ENCODE measurements around the gene RAD51. TPM values are rescaled to one million over a fixed set of nuclear protein-coding genes. Genes with fewer than 3 reads are reported as not detected.

Gene RAD51
- total RNA-seq, 4 donors from 2014 or later, result 1.9 to 8.5 (median 4.5) TPM

DNA sequence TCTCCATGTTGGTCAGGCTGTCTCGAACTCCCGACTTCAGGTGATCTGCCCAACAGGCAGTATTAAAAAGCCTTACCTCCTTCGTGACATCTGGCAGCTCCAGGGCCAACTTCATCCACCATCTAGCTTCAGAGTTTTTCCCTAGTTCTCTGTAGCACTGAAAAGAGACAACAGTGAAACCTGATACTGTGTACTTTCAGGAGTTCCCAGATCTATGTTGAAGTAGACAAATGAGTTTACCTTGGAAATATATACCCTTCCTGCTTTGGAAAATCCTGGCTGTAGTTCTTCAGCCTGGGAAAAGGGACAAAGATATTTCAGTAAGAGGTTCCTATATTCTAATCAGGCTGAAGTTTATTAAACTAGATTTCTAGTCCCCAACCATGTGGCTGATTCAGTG is 42.1 kb downstream of the RAD51 start:
- H3K4me3 ChIP-seq, result no peak overlapping the region
- no peak overlapping the region for H3K27ac ChIP-seq
- H3K36me3 ChIP-seq, result peaks cover 14 to 100% (median 57%) of the 10 kb centered on the region in 3 donors
- no peak for DNase-seq
- intact Hi-C loops (cut with DNase I), result no loop called here
- WGBS, 2 donors, result 73 to 85% methylated on average over 3 of the region's 3 CpGs
- H3K4me1 ChIP-seq, result no peaks in the 10 kb centered on the region
- H3K27me3 ChIP-seq, result no peaks in the 10 kb centered on the region
- H3K9me3 ChIP-seq, result no peaks in the 10 kb centered on the region
- TF ChIP-seq POLR2A (IDR thresholded peaks at IDR 0.05), result no peak
- TF ChIP-seq, protein P1, sequence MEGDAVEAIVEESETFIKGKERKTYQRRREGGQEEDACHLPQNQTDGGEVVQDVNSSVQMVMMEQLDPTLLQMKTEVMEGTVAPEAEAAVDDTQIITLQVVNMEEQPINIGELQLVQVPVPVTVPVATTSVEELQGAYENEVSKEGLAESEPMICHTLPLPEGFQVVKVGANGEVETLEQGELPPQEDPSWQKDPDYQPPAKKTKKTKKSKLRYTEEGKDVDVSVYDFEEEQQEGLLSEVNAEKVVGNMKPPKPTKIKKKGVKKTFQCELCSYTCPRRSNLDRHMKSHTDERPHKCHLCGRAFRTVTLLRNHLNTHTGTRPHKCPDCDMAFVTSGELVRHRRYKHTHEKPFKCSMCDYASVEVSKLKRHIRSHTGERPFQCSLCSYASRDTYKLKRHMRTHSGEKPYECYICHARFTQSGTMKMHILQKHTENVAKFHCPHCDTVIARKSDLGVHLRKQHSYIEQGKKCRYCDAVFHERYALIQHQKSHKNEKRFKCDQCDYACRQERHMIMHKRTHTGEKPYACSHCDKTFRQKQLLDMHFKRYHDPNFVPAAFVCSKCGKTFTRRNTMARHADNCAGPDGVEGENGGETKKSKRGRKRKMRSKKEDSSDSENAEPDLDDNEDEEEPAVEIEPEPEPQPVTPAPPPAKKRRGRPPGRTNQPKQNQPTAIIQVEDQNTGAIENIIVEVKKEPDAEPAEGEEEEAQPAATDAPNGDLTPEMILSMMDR (IDR thresholded peaks at IDR 0.05), result no peak

DNA sequence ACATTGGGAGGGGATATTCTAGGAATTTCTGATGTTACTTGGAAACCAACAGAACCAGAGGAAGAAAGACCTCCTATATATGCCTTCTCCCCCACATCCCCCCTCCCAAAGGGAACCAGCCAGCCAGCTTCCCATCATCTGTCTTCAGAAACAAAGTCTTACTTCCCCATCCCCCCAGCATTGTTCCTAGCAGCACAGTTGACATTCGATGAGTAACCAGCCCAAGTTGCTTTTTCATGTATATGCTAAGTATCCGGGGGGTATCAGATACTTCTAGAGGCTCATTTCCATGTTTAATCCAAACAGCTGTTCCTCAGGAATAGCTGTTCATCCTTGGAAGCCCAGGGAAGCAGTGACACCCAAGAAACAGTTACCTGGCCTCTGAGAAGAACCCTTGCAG is 44.1 kb downstream of the RAD51 start:
- Histone ChIP-seq H3K4me1 (no peaks in the 10 kb centered on the region), H3K27me3 (no peaks in the 10 kb centered on the region), H3K4me3 (no peak overlapping the region), H3K36me3 (peaks cover 18 to 100% (median 56%) of the 10 kb centered on the region in 3 donors), H3K9me3 (no peaks in the 10 kb centered on the region), H3K27ac (no peak overlapping the region)
- DNase-seq, result no peak
- 50 to 54% methylated on average over 2 of the region's 2 CpGs for WGBS, 2 donors
- no peak for TF ChIP-seq POLR2A (IDR thresholded peaks at IDR 0.05)
- TF ChIP-seq, protein P1 (IDR thresholded peaks at IDR 0.05), result no peak
- intact Hi-C loops (cut with DNase I), result no loop called here

GRCh38 chr15:40739854-40740253 is 44.9 kb downstream of the RAD51 start:
- 100% methylated on average over 2 of the region's 2 CpGs for WGBS, 2 donors
- H3K4me3 ChIP-seq, result no peak overlapping the region
- peaks cover 20 to 100% (median 50%) of the 10 kb centered on the region in 3 donors for H3K36me3 ChIP-seq
- no peaks in the 10 kb centered on the region for H3K9me3 ChIP-seq
- intact Hi-C loops (cut with DNase I), result no loop called here
- H3K4me1 ChIP-seq, result no peaks in the 10 kb centered on the region
- DNase-seq, result no peak
- H3K27me3 ChIP-seq, result no peaks in the 10 kb centered on the region
- H3K27ac ChIP-seq, result no peak overlapping the region
- no peak for TF ChIP-seq POLR2A (IDR thresholded peaks at IDR 0.05)
- TF ChIP-seq, protein P1 (IDR thresholded peaks at IDR 0.05), result no peak

- WGBS, 2 donors, result 75 to 91% methylated on average over 1 to 2 of the region's 2 CpGs
- H3K36me3 ChIP-seq, result peaks cover 18 to 95% (median 23%) of the 10 kb centered on the region in 3 donors
Measured at GRCh38 chr15:40743485-40743901, 48.5 kb downstream of the RAD51 start.

DNA sequence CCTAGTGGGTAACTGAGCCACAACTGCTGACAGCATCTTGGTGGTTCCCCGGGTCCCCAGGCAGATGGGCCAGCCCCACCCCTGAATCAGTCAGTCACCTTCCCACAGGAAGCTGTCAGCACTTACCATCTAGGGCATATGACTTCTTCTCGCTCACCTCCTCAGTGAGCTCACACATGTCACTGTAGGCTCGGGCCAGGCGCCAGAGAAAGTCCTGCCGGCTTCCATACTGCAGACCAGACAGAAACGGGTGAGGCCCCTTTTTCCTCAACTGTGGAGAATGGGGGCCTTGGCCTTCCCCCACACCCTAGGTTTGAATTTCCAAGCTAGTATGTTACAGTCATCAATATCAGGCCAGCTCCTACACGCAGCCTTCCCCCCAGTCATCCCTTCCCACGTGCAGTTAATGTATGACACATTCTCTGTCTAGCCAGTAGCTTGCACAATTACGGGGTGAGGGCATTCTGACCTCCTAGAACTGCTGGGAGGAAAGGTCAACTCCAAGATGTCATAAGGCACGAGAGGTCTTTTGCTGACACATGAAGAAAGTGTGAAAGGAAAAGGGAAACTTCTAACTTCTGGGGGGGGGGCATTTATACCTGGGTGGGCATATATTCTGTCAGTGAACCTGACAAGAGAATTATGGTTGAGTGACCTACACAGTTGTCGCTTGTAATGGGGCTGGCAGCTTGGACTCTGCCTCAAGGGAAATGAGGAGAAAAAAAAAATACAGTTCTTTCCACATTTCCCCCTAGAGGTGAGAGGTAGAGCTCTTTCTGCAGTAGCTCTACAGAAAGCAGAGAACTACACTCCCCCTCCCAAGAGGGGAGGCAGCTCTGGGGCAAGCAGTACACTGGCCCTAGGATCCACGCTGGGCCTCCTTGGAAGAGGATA is 49.2 kb downstream of the RAD51 start:
- peak overlapping the region in 1 of 4 donors; percentile 6 for H3K27ac ChIP-seq
- intact Hi-C loops (cut with DNase I), result no loop called here
- TF ChIP-seq, protein P1 (IDR thresholded peaks at IDR 0.05), result no peak
- DNase-seq, result no peak
- H3K27me3 ChIP-seq, result no peaks in the 10 kb centered on the region
- WGBS, 2 donors, result 45 to 68% methylated on average over 8 to 12 of the region's 12 CpGs
- no peaks in the 10 kb centered on the region for H3K4me1 ChIP-seq
- H3K36me3 ChIP-seq, result peaks cover 16 to 95% (median 20%) of the 10 kb centered on the region in 3 donors
- no peak overlapping the region for H3K4me3 ChIP-seq
- no peaks in the 10 kb centered on the region for H3K9me3 ChIP-seq

More at GRCh38 chr15:40743485-40743901, 48.5 kb downstream of the RAD51 start:
- TF ChIP-seq POLR2A (IDR thresholded peaks at IDR 0.05), result no peak
- TF ChIP-seq, protein P1 (IDR thresholded peaks at IDR 0.05), result no peak
- intact Hi-C loops (cut with DNase I), result no loop called here
- no peak for DNase-seq
- Histone ChIP-seq H3K27me3 (no peaks in the 10 kb centered on the region), H3K27ac (peak overlapping the region in 1 of 4 donors; percentile 6), H3K4me3 (no peak overlapping the region), H3K4me1 (no peaks in the 10 kb centered on the region), H3K9me3 (no peaks in the 10 kb centered on the region)

Data from esophagus squamous epithelium (tissue), 5 donors.